Colonic mucosa (tissue), 4 donors: ENCODE data around the gene DNAJB11. TPM values are rescaled to one million over a fixed set of nuclear protein-coding genes. Genes with fewer than 3 reads are reported as not detected.

Experiments used
- DNase-seq: peaks from one replicate; pipeline ENCODE4 v3.0.0-alpha.2; 2020
- H3K27ac ChIP-seq: fragments of 200-600 bp; one replicate; pipeline ENCODE4 v1.8.0; 2021
- H3K27me3 ChIP-seq: fragments of 200-600 bp; one replicate; pipeline ENCODE4 v1.8.0; 2021
- H3K36me3 ChIP-seq: fragments of 200-600 bp; one replicate; pipeline ENCODE4 v1.8.0; 2021
- H3K4me1 ChIP-seq: fragments of 200-600 bp; one replicate; pipeline ENCODE4 v1.8.0; 2021; ENCODE audit warnings: mild to moderate bottlenecking
- H3K4me3 ChIP-seq: fragments of 200-600 bp; one replicate; pipeline ENCODE4 v1.8.0; 2021
- H3K9ac ChIP-seq, 2 donors: one replicate each; pipeline ENCODE4 v1.7.0; 2013; ENCODE audit warnings: control low read depth in 2 of 2, low read depth in 2 of 2, low read length in 2 of 2
- H3K9me3 ChIP-seq: fragments of 200-600 bp; one replicate; pipeline ENCODE4 v1.8.0; 2021
- intact Hi-C: fragments of 100-400 bp; cut with DNase I; formaldehyde crosslinking; loops from one replicate; pipeline ENCODE4 v1.14.1; 2022
- total RNA-seq, 2 donors: library from RNA; stranded (reverse); fragmentation: NEBNext Ultra II Directional in 1 of 2; extraction: Animal tissue kit (Norgen Biotek cat#: 25700) in 1 of 2; gene quantifications; one replicate each; pipeline ENCODE4 v1.2.1, GENCODE V29; 2021
- TF ChIP-seq, protein P1 (sequence below): fragments of 200-600 bp; IDR thresholded peaks from one replicate; pipeline ENCODE4 v1.8.0; 2022; ENCODE audit warnings: antibody characterized with exemption, mild to moderate bottlenecking
- donor health status: healthy.
- donor health status: DM: no; HTN: no; CAD: no.
- donor health status: DM: no; HTN: no; CAD: no.

DNAJB11 gene
- total RNA-seq, 2 donors from 2014 or later = 54.7 to 72.5 TPM

DNA sequence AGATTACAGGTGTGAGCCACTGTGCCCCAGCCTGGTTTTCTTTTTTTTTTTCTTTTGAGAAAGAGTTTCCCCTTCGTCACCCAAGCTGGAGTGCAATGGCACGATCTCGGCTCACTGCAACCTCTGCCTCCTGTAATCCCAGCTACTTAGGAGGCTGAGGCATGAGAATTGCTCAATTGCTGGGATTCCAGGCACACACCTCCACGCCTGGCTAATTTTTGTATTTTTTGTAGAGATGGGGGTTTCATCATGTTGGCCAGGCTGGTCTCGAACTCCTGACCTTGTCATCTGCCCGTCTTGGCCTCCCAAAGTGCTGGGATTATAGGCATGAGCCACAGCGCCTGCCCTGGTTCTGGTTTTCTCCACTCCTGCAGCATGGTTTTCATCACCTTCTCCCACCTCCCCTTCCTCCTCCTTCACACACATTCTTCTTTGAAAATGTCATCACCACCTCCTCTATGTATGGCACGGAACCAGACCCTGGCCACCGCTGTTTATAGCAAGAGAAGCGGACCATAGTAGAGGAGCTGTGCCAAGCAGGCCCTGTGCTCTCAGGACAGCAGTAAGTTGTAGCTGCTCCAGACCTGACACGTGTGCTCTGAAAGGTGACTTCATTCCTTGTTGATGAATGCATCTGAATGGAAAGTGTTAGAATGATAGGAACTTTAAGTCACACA, 27.7 kb downstream of the DNAJB11 start:
- Histone ChIP-seq H3K4me1 (no peaks in the 10 kb centered on the region), H3K27me3 (no peaks in the 10 kb centered on the region), H3K9ac (no peak overlapping the region), H3K9me3 (no peaks in the 10 kb centered on the region), H3K4me3 (no peak overlapping the region), H3K36me3 (no peaks in the 10 kb centered on the region), H3K27ac (no peak overlapping the region)
- intact Hi-C loops = no loop called here
- TF ChIP-seq, protein P1, sequence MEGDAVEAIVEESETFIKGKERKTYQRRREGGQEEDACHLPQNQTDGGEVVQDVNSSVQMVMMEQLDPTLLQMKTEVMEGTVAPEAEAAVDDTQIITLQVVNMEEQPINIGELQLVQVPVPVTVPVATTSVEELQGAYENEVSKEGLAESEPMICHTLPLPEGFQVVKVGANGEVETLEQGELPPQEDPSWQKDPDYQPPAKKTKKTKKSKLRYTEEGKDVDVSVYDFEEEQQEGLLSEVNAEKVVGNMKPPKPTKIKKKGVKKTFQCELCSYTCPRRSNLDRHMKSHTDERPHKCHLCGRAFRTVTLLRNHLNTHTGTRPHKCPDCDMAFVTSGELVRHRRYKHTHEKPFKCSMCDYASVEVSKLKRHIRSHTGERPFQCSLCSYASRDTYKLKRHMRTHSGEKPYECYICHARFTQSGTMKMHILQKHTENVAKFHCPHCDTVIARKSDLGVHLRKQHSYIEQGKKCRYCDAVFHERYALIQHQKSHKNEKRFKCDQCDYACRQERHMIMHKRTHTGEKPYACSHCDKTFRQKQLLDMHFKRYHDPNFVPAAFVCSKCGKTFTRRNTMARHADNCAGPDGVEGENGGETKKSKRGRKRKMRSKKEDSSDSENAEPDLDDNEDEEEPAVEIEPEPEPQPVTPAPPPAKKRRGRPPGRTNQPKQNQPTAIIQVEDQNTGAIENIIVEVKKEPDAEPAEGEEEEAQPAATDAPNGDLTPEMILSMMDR = no peak
- no peak for DNase-seq

DNA sequence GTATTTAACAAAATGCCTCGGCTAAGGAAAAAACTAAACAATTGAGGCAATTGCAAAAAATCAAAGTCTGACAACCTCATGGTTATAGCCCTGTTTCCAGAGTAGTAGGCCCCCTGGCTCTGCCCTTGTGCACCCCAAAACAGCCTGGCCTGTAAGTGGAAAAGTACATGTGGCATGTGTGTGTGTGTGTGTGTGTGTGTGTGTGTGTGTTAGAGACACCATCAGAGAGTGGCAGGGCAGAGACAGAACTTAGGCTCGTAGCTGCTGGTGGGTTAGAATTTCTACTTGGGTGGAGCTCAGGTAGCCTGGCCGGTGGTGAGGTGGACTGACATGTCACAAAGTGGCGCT, 28.2 kb downstream of the DNAJB11 start:
- DNase-seq = no peak
- H3K27me3 ChIP-seq = no peaks in the 10 kb centered on the region
- no peaks in the 10 kb centered on the region for H3K9me3 ChIP-seq
- no peak overlapping the region for H3K9ac ChIP-seq
- intact Hi-C loops = no loop called here
- TF ChIP-seq, protein P1 = no peak
- H3K27ac ChIP-seq = no peak overlapping the region
- no peaks in the 10 kb centered on the region for H3K4me1 ChIP-seq
- no peaks in the 10 kb centered on the region for H3K36me3 ChIP-seq
- H3K4me3 ChIP-seq = no peak overlapping the region

DNA sequence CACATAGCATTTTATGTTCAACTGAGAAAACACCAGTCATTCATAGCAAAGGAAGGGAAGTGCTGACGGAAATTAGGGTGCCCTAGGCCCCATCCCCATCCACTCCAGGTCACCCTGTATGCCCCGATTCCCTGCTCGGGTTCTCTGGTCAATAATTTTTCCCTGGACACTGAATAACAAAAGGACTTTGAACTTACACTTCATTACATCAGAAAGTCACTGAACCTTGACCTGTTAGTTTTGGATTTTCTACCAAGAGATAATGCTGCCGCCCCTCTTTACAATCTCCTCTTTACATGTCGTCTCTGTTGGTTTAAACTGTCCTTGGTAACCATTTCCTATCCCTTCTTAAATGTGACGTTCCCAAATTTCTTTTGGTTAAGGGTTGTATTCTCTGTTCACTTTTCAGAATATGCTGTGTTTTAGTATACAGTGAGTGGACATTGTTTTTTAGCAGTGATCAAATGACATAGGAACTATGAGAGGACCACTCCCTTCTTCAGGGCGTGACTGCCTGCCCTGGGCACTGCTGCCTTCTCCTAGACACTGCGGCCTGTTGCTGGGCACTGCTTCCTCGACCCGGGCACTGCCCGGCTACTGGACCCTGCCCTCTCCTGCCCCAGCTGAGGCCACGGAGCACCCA, 28.7 kb downstream of the DNAJB11 start:
- Histone ChIP-seq H3K4me1 (no peaks in the 10 kb centered on the region), H3K9me3 (no peaks in the 10 kb centered on the region), H3K27ac (no peak overlapping the region), H3K4me3 (no peak overlapping the region), H3K27me3 (no peaks in the 10 kb centered on the region), H3K9ac (no peak overlapping the region), H3K36me3 (no peaks in the 10 kb centered on the region)
- intact Hi-C loops = no loop called here
- TF ChIP-seq, protein P1 = no peak
- DNase-seq = no peak

DNA sequence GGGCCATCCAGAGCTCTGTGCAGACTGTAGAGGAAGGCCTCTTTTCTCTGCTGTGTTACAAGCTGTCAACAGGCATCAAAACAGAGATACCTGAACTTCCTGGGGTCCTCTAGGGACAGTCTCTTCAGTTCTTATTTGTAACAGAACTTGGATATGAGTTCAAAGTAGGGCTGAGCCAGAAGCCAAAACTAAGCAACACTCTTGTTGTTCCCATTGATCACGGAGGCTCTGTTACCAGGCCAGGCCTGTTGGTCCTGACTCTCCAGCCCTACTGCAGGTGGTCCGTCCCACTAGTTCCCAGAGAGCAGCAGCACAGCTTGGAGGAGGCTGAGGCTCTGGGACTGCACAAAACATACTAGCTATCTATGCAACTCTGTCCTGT, 29.3 kb downstream of the DNAJB11 start:
- Histone ChIP-seq H3K27ac (no peak overlapping the region), H3K4me1 (no peaks in the 10 kb centered on the region), H3K36me3 (no peaks in the 10 kb centered on the region), H3K9me3 (no peaks in the 10 kb centered on the region), H3K9ac (no peak overlapping the region), H3K27me3 (no peaks in the 10 kb centered on the region), H3K4me3 (no peak overlapping the region)
- TF ChIP-seq, protein P1 = no peak
- DNase-seq = no peak
- intact Hi-C loops = no loop called here

DNA sequence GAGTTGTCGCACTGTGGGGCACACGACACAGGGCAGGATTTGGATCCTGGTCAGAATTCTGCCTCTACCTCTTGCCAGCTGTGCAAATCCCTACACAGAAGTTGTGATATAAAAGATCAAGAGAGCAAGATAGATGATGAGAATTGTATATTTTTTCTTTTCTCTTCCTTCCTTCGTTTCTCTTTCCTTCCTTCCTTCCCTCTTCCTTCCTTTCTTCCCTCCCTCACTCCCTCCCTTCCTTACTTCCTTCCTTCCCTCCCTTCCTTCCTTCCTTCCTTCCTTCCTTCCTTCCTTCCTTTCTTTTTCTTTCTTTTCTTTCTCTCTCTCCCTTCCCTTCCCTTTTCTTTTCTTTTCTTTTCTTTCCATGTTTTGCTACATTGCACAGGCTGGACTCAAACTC, 30.4 kb downstream of the DNAJB11 start:
- Histone ChIP-seq H3K27me3 (no peaks in the 10 kb centered on the region), H3K4me1 (no peaks in the 10 kb centered on the region), H3K27ac (no peak overlapping the region), H3K36me3 (no peaks in the 10 kb centered on the region), H3K4me3 (no peak overlapping the region), H3K9me3 (no peaks in the 10 kb centered on the region), H3K9ac (no peak overlapping the region)
- TF ChIP-seq, protein P1 = no peak
- intact Hi-C loops = no loop called here
- DNase-seq = no peak
